ENCODE results near the gene LIN52.

DNA sequence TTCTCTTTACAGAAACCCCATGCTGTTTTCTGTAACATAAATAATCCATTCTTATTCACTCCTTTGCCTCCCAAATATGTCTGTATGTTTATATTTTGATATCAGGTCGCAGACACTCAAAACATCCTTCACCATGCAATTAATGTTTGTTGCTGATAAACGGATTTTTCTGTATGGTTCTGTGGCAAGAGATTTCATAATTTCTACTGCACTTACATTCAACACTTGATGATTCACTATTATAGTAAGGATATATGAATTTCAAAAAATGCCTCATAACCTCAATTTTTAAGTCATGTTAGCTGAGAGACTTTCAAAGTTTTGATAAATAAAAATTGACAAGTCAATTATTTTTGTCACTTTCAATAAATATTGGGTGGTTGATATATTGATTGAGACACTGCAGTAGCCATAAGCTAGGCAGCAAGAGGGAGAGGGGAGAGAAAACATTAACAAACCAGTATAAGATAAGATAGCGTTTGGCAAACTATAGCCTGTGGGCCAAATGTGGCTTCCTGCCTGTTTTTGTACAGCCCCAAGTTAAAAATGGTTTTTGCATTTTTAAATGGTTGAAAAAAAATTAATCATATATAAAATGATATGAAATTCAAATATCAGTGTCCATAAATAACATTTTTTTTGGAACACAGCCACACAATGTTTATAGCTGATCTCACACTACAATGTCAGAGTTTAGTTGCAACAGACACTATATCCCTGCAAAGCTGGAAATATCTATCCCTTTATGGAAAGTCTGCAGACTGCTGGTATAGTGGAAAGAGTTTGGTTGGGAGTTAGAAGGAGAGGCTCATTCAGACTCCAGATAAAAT, 18.8 kb upstream of the LIN52 start:
- no peak for TF ChIP-seq EZH2 (IDR thresholded peaks at IDR 0.05; ENCODE audit: borderline replicate concordance, low read length)
- TF ChIP-seq, protein P1, sequence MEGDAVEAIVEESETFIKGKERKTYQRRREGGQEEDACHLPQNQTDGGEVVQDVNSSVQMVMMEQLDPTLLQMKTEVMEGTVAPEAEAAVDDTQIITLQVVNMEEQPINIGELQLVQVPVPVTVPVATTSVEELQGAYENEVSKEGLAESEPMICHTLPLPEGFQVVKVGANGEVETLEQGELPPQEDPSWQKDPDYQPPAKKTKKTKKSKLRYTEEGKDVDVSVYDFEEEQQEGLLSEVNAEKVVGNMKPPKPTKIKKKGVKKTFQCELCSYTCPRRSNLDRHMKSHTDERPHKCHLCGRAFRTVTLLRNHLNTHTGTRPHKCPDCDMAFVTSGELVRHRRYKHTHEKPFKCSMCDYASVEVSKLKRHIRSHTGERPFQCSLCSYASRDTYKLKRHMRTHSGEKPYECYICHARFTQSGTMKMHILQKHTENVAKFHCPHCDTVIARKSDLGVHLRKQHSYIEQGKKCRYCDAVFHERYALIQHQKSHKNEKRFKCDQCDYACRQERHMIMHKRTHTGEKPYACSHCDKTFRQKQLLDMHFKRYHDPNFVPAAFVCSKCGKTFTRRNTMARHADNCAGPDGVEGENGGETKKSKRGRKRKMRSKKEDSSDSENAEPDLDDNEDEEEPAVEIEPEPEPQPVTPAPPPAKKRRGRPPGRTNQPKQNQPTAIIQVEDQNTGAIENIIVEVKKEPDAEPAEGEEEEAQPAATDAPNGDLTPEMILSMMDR (conservative IDR thresholded peaks at IDR 0.05 in 1 of 2, IDR thresholded peaks at IDR 0.05 in 1 of 2; ENCODE audit: extremely low read depth in 1 of 2, insufficient read depth in 1 of 2, low read depth in 1 of 2, low read length in 2 of 2): no peak

Data from mammary epithelial cell (primary cell).